Placental pericyte (primary cell): Measurements from ENCODE around the gene OR5M3. TPM values are rescaled to one million over a fixed set of nuclear protein-coding genes. Genes with fewer than 3 reads are reported as not detected.

Experiments used
- total RNA-seq: library from RNA; depleted of rRNA; stranded (reverse); fragments of >200 nt; gene quantifications from 2 replicates; pipeline ENCODE4 v1.2.3, GENCODE V29; 2012

Gene OR5M3
- total RNA-seq = not detected in 2 replicates

DNA sequence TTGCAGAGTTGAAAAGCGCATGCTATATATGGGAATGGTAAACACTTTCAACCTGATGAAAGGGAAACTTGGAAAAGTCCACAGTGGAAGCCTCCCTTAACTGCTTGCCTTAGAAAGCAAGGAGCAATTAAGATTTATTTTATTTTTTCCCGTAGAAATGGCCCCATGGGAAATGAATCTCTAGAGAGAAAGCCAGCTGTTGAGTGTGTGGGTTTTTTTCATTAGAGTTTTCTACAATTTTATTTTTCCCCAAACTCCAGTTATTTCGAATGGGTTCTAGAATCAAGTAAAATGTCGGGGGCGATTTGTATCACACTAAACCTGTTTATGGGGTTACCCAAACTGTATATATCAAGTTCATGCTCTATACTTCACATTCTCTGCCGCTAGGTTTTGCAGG lies at the start of gene OR5M3:
Gene OR5M3, minus strand, starts transcription at position 101 of the 400 bp plus-strand sequence. CDS start 2,855 bp downstream, outside the sequence.

DNA sequence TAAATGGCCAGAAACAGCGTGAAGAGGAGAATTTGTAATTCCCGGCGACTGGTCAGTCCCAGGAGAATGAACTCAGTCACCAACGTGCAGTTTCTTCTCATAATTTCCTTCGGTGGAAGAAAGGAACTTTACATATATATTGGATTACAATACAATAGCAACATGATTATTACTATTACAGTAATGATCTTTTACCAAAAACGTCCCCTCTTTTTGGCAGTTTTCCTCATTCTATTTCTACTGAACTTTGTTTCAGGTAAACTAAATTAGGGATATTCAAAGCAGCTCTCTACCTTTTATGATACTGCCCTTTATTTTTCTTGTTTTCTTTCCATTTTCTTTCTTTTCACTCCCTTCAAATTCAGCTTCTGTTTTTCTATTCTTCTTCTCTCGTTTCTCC lies 18.1 kb upstream of the OR5M3 start, which contains the start of gene OR5M8:
Gene OR5M8, minus strand, starts transcription at position 101 of the 400 bp plus-strand sequence. Its CDS starts 0 bp downstream, at position 101.

Other genes with a start within 250 kb of the OR5M3 start
- gene OR5T2, start 239.1 kb downstream of the OR5M3 start, total RNA-seq = not detected in 2 replicates
- not detected in 2 replicates for gene OR5T3, start 221.1 kb downstream of the OR5M3 start, total RNA-seq
- not detected in 2 replicates for gene OR5T1, start 199.2 kb downstream of the OR5M3 start, total RNA-seq
- gene OR8H1, start 181.1 kb downstream of the OR5M3 start, total RNA-seq = not detected in 2 replicates
- gene OR8K3, start 158.2 kb downstream of the OR5M3 start, total RNA-seq = not detected in 2 replicates
- gene OR8K1, start 127.3 kb downstream of the OR5M3 start, total RNA-seq = not detected in 2 replicates
- not detected in 2 replicates for gene OR8J1, start 119.1 kb downstream of the OR5M3 start, total RNA-seq
- gene OR8U1, start 97.7 kb downstream of the OR5M3 start, total RNA-seq = not detected in 2 replicates
- gene OR5AL1, start 60.7 kb downstream of the OR5M3 start, total RNA-seq = not detected in 2 replicates
- not detected in 2 replicates for gene OR5M8, start 18.0 kb upstream of the OR5M3 start, total RNA-seq
- gene OR5M11, start 69.9 kb upstream of the OR5M3 start, total RNA-seq = not detected in 2 replicates
- not detected in 2 replicates for gene OR5M10, start 104.4 kb upstream of the OR5M3 start, total RNA-seq
- not detected in 2 replicates for gene OR5M1, start 141.5 kb upstream of the OR5M3 start, total RNA-seq
- not detected in 2 replicates for gene OR5AP2, start 169.1 kb upstream of the OR5M3 start, total RNA-seq
- not detected in 2 replicates for gene OR5AR1, start 190.3 kb upstream of the OR5M3 start, total RNA-seq
- not detected in 2 replicates for gene OR9G1, start 225.7 kb upstream of the OR5M3 start, total RNA-seq